Stimulated activated CD4-positive, alpha-beta T cell treated with anti-CD3 and anti-CD28 coated beads, Interleukin-2, amount 100 ng/mL, for 4 hours (primary cell): ENCODE data around the gene SNAP23.
"Not testable (repeated sequence)": the region's sequence is repeated elsewhere in the genome, so short reads cannot be mapped to it uniquely, and the experiment has no call there.

ENCODE experiments used
- DNase-seq: peaks from one replicate; pipeline ENCODE4 v3.0.0-alpha.2; 2020; ENCODE audit warnings: low read depth

Gene SNAP23

GRCh38 chr15:42498212-42499068 is 3.0 kb downstream of the SNAP23 start:
- no peak for DNase-seq

- DNase-seq: no peak
Measured at GRCh38 chr15:42499858-42500609, 4.6 kb downstream of the SNAP23 start.

- DNase-seq: no peak
Measured at GRCh38 chr15:42502477-42502876, 7.0 kb downstream of the SNAP23 start.

GRCh38 chr15:42503825-42504224 is 8.4 kb downstream of the SNAP23 start:
- DNase-seq: no peak

GRCh38 chr15:42504631-42505030 is 9.2 kb downstream of the SNAP23 start:
- DNase-seq: no peak

- no peak for DNase-seq
Measured at GRCh38 chr15:42507514-42507913, 12.1 kb downstream of the SNAP23 start.

GRCh38 chr15:42508263-42508690 is 12.8 kb downstream of the SNAP23 start:
- DNase-seq: no peak

GRCh38 chr15:42510258-42511006 is 15.0 kb downstream of the SNAP23 start:
- DNase-seq: no peak

- no peak for DNase-seq
Measured at GRCh38 chr15:42511007-42511391, 15.6 kb downstream of the SNAP23 start.

- no peak for DNase-seq
Measured at GRCh38 chr15:42523331-42523730, 27.9 kb downstream of the SNAP23 start.

GRCh38 chr15:42528970-42529369 is 33.5 kb downstream of the SNAP23 start:
- no peak for DNase-seq

- DNase-seq: no peak
Measured at GRCh38 chr15:42533246-42533645, 37.8 kb downstream of the SNAP23 start.

- DNase-seq: no peak
Measured at GRCh38 chr15:42544853-42545629, 49.6 kb downstream of the SNAP23 start.

GRCh38 chr15:42547918-42548248 is 52.4 kb downstream of the SNAP23 start:
- DNase-seq: no peak

GRCh38 chr15:42548249-42549031 is 53.0 kb downstream of the SNAP23 start, which contains the start of the genes HAUS2 and LRRC57:
TSS of gene HAUS2 (plus strand) at chr15:42548838. CDS start at chr15:42548873, 35 bp downstream.
TSS of gene LRRC57 (minus strand) at chr15:42548793. CDS start at chr15:42548434, 359 bp downstream.
- peak; percentile 82 for DNase-seq

- DNase-seq: no peak
Measured at GRCh38 chr15:42549032-42549491, 53.6 kb downstream of the SNAP23 start.

GRCh38 chr15:42549741-42550392 is 54.4 kb downstream of the SNAP23 start:
- DNase-seq: no peak

GRCh38 chr15:42553554-42553953 is 58.1 kb downstream of the SNAP23 start:
- no peak for DNase-seq

- not testable (repeated sequence) for DNase-seq
Measured at GRCh38 chr15:42556550-42557207, 61.2 kb downstream of the SNAP23 start.

- DNase-seq: no peak
Measured at GRCh38 chr15:42558739-42559138, 63.3 kb downstream of the SNAP23 start.
